HG02763 (cell line): ENCODE results near the gene ABTB2.
"Not testable (repeated sequence)": the region's sequence is repeated elsewhere in the genome, so short reads cannot be mapped to it uniquely, and the experiment has no call there.

Source experiments
- ATAC-seq: cut with Tn5 transposase; IDR thresholded peaks from one replicate; pipeline ENCODE4 v1.9.1; 2021; ENCODE audit warnings: mild to moderate bottlenecking, moderate library complexity; ENCODE audit not compliant: unreplicated experiment

Gene ABTB2

GRCh38 chr11:34197256-34197655 is 160.6 kb downstream of the ABTB2 start:
- ATAC-seq = no peak

GRCh38 chr11:34194576-34195335 is 163.1 kb downstream of the ABTB2 start:
- no peak for ATAC-seq

DNA sequence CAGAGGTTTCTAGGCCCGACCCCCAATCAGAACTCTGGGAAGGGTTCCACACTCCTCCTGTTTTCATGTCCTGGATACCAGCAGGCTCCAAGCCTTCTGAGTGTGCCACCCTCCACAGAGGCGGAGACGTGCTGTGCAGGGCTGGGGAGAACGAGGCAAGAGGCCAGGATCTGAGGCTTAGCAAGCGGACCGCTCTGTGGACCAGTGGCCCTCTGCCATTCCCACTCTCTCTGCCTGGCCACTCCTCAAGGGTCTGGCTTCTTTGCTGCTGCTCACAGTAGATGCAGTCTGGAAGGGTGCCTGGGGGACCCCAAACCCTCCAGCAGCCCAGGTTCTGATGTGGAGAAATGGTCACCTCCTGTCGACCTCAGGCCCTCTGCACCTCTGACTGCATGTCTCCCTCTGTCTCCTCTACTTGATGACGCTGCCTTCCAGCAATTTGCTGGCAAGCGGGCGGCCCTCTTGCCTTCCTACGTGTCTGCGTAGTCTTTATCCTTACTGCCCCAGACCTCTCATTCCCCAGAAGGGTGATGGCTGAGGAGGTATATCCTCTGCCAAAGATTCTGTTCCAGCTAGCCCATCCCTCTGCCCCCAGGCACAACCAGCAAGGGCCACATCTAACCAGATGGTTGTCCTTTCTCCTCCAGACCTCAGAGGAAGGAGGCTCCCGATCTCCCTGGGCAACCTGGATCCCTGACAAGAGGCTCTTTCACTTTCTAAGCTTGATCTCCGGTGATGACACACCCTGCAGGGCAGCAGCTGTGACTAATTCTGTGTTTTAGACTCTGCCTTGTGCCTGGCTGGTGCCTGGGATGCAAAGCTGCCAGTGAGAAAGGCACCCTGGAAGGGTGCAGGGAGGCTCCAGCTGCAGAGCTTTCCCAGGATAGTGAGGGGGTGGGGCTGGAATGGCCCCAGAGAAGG is 165.1 kb downstream of the ABTB2 start:
- ATAC-seq = no peak

DNA sequence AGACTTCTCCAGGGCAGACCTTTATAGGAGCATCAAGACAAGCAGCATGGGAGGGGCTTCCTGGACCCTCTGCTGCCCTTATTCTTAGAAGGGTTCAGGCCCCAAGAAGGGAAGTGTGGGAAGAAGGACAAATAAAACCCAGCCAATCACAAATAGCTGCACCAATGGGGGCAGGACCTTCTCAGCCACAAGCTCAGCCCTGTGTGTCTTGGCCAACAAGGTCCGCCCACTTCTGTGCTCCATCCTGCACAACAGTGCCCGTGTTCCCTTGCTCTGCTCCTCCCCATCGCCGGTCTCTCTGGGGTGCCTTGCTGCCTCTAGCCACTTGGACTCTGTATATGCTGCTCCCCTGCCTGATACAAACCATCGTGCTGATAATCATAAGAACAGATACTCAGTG is 166.2 kb downstream of the ABTB2 start:
- ATAC-seq = no peak

DNA sequence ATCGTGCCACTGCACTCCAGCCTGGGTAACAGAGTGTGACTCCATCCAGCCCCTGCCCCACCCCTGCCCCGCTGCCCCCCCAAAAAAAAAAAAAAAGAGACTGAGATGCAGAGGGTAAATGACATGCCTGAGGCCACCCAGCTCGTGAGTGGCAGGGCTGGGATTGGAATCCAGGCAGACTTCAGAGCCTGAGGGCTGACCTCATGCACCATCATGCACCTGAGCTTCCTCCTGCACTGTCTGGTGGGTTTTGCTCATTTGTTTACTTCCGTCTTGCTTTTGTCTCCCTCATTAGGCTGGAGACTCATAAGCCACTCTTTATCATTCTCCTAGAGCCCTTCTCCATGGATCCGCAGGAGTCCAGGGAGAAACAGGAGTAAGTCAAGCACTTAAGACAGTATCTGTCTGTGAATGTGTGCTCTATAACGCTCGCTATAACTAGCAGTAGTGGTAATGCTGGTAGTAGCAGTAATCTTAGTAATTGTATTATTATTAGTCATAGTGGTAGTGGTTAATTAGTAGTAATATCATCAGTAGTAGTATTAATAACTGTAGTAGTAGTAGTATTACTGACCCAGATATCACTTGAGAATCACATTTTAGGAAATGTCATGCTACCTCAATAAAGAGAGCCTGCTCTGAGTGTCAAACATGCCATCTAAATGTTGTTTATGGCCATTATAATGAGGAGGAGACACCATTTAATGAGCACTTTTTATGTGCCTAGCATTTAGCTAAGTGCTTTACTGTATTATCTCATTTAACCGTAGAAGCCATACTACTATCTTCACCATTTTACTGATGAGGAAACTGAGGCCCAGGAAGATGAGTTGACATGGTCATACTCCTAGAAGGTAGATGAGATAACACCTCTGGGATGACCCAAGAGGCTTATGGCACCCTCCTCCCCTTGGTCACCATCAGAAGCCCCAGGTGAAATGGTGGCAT is 167.3 kb downstream of the ABTB2 start:
- ATAC-seq = no peak

DNA sequence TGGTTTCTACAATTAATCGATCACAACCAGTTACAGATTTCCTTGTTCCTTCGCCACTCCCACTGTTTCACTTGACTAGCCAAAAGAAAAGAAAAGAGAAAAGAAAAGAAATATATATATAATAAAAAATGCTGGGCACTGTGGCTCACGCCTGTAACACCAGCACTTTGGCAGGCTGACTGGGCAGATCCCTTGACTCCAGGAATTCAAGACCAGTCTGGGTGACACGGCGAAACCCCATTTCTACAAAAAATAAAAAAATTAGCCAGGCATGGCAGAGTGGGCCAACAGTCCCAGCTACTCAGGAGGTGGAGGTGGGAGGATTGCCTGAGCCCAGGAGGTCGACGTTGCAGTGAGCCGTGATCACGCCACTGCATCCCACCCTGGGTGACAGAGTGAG is 168.6 kb downstream of the ABTB2 start:
- ATAC-seq = no peak

DNA sequence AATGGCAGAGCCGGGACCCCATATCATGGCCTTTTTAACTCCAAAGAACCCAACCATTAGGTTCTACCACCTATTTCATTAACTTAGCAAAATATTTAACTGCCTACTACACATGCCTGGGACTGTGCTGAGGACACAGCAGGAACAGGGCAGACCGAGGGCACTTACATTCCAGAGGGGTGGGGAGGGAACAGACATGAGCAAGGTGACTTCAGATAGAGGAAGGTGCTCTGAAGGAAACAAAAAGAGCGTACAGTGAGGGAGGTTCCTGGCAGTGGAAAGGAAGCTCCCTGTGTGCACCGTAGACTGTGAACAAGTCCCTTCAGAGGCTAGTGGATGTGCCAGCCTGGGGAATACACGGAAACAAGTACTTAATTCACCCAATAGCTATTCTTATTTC is 169.6 kb downstream of the ABTB2 start:
- ATAC-seq = no peak

DNA sequence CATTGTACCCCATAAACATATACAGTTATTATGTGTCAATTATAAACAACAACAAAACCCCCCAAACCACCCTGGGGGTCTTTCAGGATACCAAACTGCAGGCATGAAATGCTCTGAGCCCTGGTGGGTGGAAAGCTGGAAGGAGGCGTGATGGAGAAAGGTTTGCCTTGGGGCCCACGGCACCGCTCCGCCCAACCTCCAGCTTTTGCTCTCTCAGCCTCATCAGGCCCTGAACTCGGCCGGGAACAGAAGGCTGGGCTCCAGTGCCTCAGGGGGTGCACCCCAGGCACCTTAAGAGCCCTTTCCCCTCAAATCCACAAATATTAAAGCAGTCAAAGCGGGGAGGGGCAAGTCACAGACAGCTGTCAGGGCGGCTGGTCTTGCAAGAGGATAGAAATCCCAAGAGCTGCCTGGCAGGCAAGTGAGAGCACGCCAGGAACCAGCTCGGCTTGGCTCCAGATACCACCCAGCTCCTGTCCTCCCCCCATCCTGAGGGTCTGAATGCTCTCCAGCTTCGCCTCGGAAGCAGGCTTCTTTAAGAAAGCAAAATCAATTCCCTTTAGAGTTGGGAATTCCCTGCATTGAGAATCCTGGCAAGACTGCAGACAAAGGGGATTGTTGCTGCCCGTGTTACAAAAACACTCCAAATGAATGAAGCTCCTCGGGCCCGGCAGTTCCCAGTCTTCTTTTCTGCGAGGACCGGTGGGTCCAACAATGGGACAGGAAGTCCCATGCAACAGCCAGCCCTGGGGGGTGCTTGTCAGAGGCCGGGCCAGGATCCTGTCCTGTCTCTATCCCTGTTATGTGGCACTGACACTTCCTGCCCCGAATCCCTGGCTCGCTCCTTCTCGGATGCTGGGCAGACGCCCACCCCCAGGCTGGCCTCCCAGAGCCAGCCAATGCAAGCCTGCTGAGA is 171.6 kb downstream of the ABTB2 start:
- ATAC-seq = no peak

GRCh38 chr11:34184505-34185015 is 173.2 kb downstream of the ABTB2 start:
- ATAC-seq = no peak

DNA sequence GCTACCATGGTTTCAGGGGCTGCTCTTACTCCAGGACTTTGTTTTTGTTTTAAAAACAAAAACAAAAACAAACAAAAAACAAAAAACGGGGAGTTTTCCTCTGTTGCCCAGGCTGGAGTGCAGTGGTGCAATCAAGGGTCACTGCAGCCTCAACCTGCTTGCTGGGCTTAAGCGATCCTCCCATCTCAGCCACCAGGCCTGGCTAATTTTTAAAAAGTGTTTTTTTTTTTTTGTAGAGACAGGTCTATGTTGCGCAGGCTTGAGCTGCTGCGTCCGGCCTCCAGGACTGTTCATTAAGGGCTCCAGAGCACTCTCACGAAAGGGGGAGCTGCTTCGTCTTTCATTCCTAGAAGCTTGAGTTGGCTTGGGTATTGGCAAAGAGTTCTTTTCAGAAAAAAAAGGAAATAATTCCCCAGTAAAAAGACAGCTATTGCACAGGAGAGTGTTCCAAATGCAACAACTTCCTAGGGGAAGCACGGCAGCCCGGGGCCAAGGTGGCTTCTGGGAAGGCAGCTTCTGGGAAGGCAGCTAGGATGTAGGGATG is 173.9 kb downstream of the ABTB2 start:
- no peak for ATAC-seq

DNA sequence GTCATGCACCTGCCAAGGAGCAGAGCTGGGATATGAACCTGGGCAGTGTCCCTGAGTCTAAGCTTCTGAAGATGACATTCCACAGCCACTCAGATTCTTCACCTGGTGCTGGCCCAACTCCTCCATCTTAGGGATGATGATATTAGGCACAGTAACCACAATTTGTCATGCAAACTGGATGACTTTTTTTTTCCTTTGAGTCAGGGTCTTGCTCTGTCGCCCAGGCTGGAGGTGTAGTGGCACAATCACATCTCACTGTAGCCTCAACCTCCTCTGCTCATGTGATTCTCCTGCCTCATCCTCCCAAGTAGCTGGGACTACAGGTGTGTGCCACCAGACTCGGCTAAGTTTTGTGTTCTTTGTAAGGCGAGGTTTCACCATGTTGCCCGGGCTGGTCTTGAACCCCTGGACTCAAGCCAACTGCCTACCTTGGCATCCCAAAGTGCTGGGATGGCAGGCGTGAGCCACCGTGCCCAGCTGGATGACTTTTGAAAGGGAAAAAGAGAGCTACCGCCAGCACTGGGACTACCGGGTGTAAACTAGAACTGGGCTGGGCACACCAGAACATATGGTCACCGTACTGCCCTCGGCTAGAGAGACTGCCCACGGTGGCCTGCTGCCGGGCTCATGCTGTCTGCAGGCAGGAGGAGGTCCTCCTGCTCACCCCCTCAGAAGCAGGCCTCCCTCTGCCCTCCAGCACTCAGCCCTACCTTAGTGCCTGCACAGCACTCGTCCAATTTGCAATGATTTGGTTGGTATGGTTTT is 174.7 kb downstream of the ABTB2 start:
- ATAC-seq = no peak

- no peak for ATAC-seq
Observed at GRCh38 chr11:34182425-34182824, 175.4 kb downstream of the ABTB2 start.

DNA sequence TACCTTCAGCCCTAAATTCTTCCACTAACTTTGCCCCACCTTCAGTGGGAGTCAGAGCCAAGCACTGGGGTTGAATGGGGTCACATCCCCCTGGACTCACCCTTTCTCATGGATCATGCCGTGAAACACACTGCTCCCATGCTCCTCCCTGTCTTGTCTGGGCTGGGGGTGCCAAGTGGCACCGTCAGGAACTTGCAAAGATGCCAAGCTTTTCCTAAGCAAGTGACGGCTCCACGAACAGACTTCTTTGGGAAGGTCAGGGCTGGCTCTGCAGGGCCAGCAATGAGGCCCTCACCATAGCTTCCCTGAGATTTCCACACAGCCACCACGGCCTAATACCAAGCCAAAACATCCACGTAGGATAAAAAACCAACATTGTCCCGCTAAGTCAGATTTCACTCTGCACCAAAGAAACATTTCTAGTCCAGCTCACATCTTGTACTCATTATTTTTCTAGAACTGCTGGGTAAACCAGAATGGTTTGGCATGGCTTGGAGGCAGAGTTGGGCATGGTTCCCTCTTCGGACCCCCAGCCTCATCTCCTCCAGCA is 175.9 kb downstream of the ABTB2 start:
- no peak for ATAC-seq

DNA sequence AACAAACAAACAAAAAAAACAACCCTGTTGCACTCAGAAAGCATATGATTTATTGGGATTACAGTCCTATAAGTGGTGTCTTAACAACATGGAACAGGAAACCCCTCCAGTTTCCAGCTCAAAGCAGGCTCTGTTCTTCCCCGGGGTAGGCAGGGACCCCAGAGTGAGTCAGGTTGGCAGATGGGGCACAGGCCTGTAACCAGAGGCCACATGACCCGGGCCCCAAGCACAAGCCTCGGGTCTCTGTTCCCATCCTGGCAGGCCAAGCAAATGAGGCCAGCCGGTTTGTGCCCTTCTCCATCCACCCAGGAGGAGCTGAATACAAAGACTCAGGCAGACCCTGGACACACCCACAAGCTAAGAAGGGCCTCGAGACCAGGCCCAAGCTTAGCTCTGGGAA is 176.6 kb downstream of the ABTB2 start:
- no peak for ATAC-seq

DNA sequence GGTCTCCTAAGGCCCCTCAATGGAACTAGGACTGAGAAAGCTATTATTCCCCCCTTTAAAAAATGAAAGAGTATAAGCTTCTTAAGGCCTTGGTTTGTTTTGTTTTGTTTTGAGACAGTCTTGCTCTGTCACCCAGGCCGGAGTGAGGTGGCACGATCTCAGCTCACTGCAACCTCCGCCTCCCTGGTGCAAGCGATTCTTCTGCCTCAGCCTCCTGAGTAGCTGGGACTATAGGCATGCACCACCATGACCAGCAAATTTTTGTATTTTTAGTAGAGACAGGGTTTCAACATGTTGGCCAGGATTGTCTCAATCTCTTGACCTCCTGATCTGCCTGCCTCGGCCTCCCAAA is 177.0 kb downstream of the ABTB2 start:
- not testable (repeated sequence) for ATAC-seq

DNA sequence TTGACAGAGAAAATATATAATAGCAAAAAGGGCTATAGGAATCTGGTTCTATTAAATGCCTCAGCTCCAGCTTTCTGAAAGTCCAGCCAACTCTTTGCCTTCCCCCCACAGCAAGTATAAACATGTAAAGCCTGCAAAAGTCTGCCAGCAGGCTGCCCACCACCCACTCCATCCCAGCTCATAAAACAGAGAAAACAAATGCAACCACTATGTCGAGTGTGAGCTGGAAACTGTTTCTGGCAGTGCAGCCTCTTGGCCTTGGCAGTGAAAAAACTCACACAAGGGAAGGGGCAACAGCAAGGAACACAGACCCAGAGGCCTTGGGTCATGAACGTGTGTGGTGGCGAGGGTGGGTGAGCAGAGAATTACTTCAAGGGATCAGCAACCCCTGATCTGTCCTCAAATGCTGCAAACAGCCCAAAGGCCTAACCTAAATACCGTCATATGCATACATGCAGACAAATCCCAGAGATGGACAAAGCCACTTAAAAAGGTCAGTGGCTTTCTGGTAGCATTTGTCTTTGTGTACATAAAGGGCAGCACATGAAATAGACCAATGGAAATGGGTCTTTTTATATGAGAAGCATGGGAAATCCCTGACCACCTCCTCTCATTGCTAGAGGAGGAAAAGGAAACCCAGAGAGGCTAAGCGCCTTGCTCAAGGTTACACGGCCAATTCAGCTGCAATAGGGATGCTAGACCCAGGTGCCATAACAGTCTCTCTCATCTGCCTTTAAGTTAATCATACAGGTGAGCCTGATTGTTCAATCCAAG is 177.6 kb downstream of the ABTB2 start:
- ATAC-seq = no peak

DNA sequence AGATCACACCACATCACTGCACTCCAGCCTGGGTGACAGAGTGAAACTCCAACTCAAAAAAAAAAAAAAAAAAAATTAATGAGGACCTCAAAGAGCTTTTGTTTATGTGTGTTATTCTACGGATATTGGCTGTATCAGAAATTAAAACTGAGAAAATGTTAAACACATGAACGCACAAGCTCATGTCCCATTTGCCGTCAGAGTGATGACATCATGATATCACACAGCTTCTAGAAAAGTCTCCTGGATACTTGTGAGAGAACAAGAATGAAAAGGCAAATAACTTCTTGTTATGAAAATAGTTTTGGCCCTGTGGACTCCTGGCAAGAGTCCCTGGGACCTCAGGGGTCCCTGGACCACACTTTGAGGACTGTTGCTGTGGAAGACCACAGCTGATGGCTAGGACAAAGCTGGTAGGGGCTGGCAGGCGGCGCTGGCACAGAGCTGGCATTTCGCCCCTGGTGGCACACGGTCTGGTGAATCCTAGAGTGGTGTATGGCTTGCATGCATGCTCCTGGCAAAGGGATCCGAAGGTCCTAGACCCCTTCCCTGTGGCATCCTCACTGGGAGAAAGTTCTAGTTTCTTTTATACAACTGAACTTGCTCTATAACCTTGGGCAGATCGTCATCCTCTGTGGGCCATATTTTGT is 178.7 kb downstream of the ABTB2 start:
- ATAC-seq = no peak
